GM23338 (cell line): Measurements from ENCODE around the gene CHD5. TPM values are rescaled to one million over a fixed set of nuclear protein-coding genes. Genes with fewer than 3 reads are reported as not detected.

Source experiments
- ATAC-seq: fragments of 200-7000 bp; cut with Tn5 transposase; 3 replicates; pipeline ENCODE4 v1.9.1; 2020
- DNase-seq: peaks from one replicate; pipeline ENCODE4 v3.0.0-alpha.2; 2015; ENCODE audit warnings: low spot score
- H2AFZ ChIP-seq: fragments of 200-600 bp; sonication (generic); 2 replicates; pipeline ENCODE4 v1.8.0; 2016; ENCODE audit warnings: antibody characterized with exemption, mild to moderate bottlenecking, moderate library complexity
- H3F3A ChIP-seq: fragments of 200-600 bp; sonication (generic); replicated peaks from 2 replicates; pipeline ENCODE4 v1.8.0; 2017; ENCODE audit warnings: antibody characterized with exemption, mixed run types, low read depth
- H3K27ac ChIP-seq: fragments of 200-600 bp; sonication (generic); 2 replicates; pipeline ENCODE4 v1.6.1; 2016; ENCODE audit warnings: low read depth
- H3K27me3 ChIP-seq: fragments of 200-600 bp; sonication (generic); 2 replicates; pipeline ENCODE4 v1.8.0; 2016; ENCODE audit warnings: mild to moderate bottlenecking, mixed run types, moderate library complexity; ENCODE audit not compliant: insufficient read depth
- H3K36me3 ChIP-seq: fragments of 200-600 bp; sonication (generic); 2 replicates; pipeline ENCODE4 v1.8.0; 2016; ENCODE audit warnings: mild to moderate bottlenecking; ENCODE audit not compliant: insufficient read depth
- H3K4me1 ChIP-seq: fragments of 200-600 bp; sonication (generic); 2 replicates; pipeline ENCODE4 v1.8.0; 2016; ENCODE audit warnings: mild to moderate bottlenecking, moderate library complexity; ENCODE audit not compliant: insufficient read depth
- H3K4me2 ChIP-seq: fragments of 200-600 bp; sonication (generic); 2 replicates; pipeline ENCODE4 v1.7.1; 2017; ENCODE audit warnings: mixed run types
- H3K4me3 ChIP-seq: fragments of 200-600 bp; sonication (generic); 2 replicates; pipeline ENCODE4 v1.6.1; 2016; ENCODE audit warnings: mixed run types
- H3K79me2 ChIP-seq: fragments of 200-600 bp; sonication (generic); replicated peaks from 2 replicates; pipeline ENCODE4 v1.8.0; 2017; ENCODE audit warnings: mild to moderate bottlenecking; ENCODE audit not compliant: insufficient read depth
- H3K9me2 ChIP-seq: fragments of 200-600 bp; sonication (generic); 2 replicates; pipeline ENCODE4 v1.8.0; 2017; ENCODE audit not compliant: insufficient read depth
- H4K20me1 ChIP-seq: fragments of 200-600 bp; sonication (generic); replicated peaks from 2 replicates; pipeline ENCODE4 v1.8.0; 2017; ENCODE audit warnings: mild to moderate bottlenecking; ENCODE audit not compliant: insufficient read depth
- H3K27ac Mint-ChIP-seq: 2 replicates; pipeline ENCODE4 v1.8.0; 2020; ENCODE audit warnings: inconsistent platforms, mild to moderate bottlenecking, moderate library complexity, mixed read lengths
- H3K27me3 Mint-ChIP-seq: 3 replicates; pipeline ENCODE4 v1.8.0; 2022; ENCODE audit warnings: low read depth, mild to moderate bottlenecking, moderate library complexity, mixed read lengths, inconsistent platforms; ENCODE audit not compliant: insufficient read depth, poor library complexity
- H3K36me3 Mint-ChIP-seq: 3 replicates; pipeline ENCODE4 v1.8.0; 2021; ENCODE audit warnings: low read depth, mild to moderate bottlenecking, inconsistent platforms, moderate library complexity, mixed read lengths
- H3K4me1 Mint-ChIP-seq: 3 replicates; pipeline ENCODE4 v1.8.0; 2020; ENCODE audit warnings: mild to moderate bottlenecking, inconsistent platforms, mixed read lengths
- H3K4me3 Mint-ChIP-seq: 3 replicates; pipeline ENCODE4 v1.8.0; 2021; ENCODE audit warnings: moderate library complexity, mild to moderate bottlenecking, inconsistent platforms, mixed read lengths
- H3K9me3 Mint-ChIP-seq: 3 replicates; pipeline ENCODE4 v1.8.0; 2020; ENCODE audit warnings: moderate library complexity, mild to moderate bottlenecking, inconsistent platforms, mixed read lengths
- CREB1 ChIP-seq: fragments of 250-450 bp; sonication (Bioruptor Pico); IDR thresholded peaks from 2 replicates; pipeline ENCODE4 v1.5.0; 2020; ENCODE audit warnings: low read depth, mild to moderate bottlenecking, moderate library complexity
- CTCF ChIP-seq, 2 experiments: fragments of 200-600 bp in 1 of 2; sonication (generic) in 1 of 2; conservative IDR thresholded peaks; 2 replicates each; pipeline versions ENCODE4 v1.5.1 to v1.6.1; 2016 to 2017; ENCODE audit warnings: antibody characterized with exemption in 2 of 2, low read depth in 2 of 2, mild to moderate bottlenecking in 2 of 2, moderate library complexity in 1 of 2
- ETS1 ChIP-seq: IDR thresholded peaks from 2 replicates; pipeline ENCODE4 v1.6.1; 2016; ENCODE audit warnings: antibody characterized with exemption
- EZH2 ChIP-seq: fragments of 200-600 bp; sonication (generic); IDR thresholded peaks from one replicate; pipeline ENCODE4 v1.8.0; 2017; ENCODE audit warnings: antibody characterized with exemption, mild to moderate bottlenecking, low read depth; ENCODE audit not compliant: unreplicated experiment
- EZH2phosphoT487 ChIP-seq: fragments of 200-600 bp; sonication (generic); IDR thresholded peaks from one replicate; pipeline ENCODE4 v1.8.1; 2018; ENCODE audit warnings: antibody characterized with exemption; ENCODE audit not compliant: unreplicated experiment
- JUNB ChIP-seq: IDR thresholded peaks from one replicate; pipeline ENCODE4 v1.6.1; 2016; ENCODE audit warnings: antibody characterized with exemption; ENCODE audit not compliant: unreplicated experiment
- NANOG ChIP-seq: IDR thresholded peaks from 2 replicates; pipeline ENCODE4 v1.6.1; 2016; ENCODE audit warnings: antibody characterized with exemption, borderline replicate concordance
- POLR2AphosphoS5 ChIP-seq: IDR thresholded peaks from 2 replicates; pipeline ENCODE4 v1.6.1; 2016; ENCODE audit warnings: antibody characterized with exemption, low read depth
- REST ChIP-seq: IDR thresholded peaks from one replicate; pipeline ENCODE4 v1.6.1; 2018; ENCODE audit warnings: antibody characterized with exemption; ENCODE audit not compliant: unreplicated experiment
- STAT1 ChIP-seq: IDR thresholded peaks from one replicate; pipeline ENCODE4 v1.6.1; 2016; ENCODE audit warnings: antibody characterized with exemption; ENCODE audit not compliant: unreplicated experiment
- ZNF114 ChIP-seq: fragments of 250-450 bp; sonication (Bioruptor Pico); IDR thresholded peaks from 2 replicates; pipeline ENCODE4 v1.5.0; 2020; ENCODE audit warnings: mild to moderate bottlenecking, moderate library complexity
- ZNF331 ChIP-seq: fragments of 250-450 bp; sonication (Bioruptor Pico); IDR thresholded peaks from 2 replicates; pipeline ENCODE4 v1.5.0; 2020; ENCODE audit warnings: low read depth, mild to moderate bottlenecking, moderate library complexity
- ZNF462 ChIP-seq: fragments of 250-450 bp; sonication (Bioruptor Pico); IDR thresholded peaks from 2 replicates; pipeline ENCODE4 v1.5.0; 2020; ENCODE audit warnings: mild to moderate bottlenecking, moderate library complexity
- polyA plus RNA-seq: library from polyadenylated mRNA; unstranded; fragments of >200 nt; fragmentation: Nextera tagmentation; extraction: Ambion mirVana; gene quantifications from 2 replicates; pipeline ENCODE4 v1.2.1, GENCODE V29; 2016
- total RNA-seq: library from RNA; depleted of rRNA; stranded (reverse); fragments of >200 nt; shearing (Covaris generic); gene quantifications from 2 replicates; pipeline ENCODE4 v1.2.3, GENCODE V29; 2014

The CHD5 gene
- total and polyA plus RNA-seq, 2 experiments from 2014 or later: 0.32 to 1.0 TPM

- Histone ChIP-seq H3F3A (no peaks in the 10 kb centered on the region), H3K4me1 (no peaks in the 10 kb centered on the region), H3K9me2 (no peaks in the 10 kb centered on the region), H2AFZ (no peak overlapping the region), H3K27ac (no peak overlapping the region), H4K20me1 (no peaks in the 10 kb centered on the region), H3K79me2 (no peaks in the 10 kb centered on the region), H3K4me2 (no peak overlapping the region), H3K36me3 (no peaks in the 10 kb centered on the region), H3K27me3 (no peaks in the 10 kb centered on the region), H3K4me3 (no peak overlapping the region)
- Mint-ChIP-seq H3K36me3 (no peaks in the 10 kb centered on the region), H3K27me3 (peaks cover 9% of the 10 kb centered on the region), H3K4me3 (no peak overlapping the region), H3K27ac (no peak overlapping the region), H3K9me3 (peaks cover under 1% of the 10 kb centered on the region; the same call in 1 of the 3 replicates), H3K4me1 (no peaks in the 10 kb centered on the region)
- TF ChIP-seq ZNF462 (no peak), REST (no peak), CTCF (conservative IDR thresholded peaks at IDR 0.05; ENCODE audit: low read depth in 2 of 2) (no peak), EZH2phosphoT487 (no peak), ZNF114 (no peak), CREB1 (CRISPR knock-in tag) (no peak), POLR2AphosphoS5 (no peak), NANOG (no peak), ZNF331 (CRISPR knock-in tag) (no peak), STAT1 (no peak), JUNB (no peak), ETS1 (no peak), EZH2 (no peak)
- DNase-seq (no peak), ATAC-seq (no peak)
Observed at GRCh38 chr1:6111571-6111970, 68.5 kb downstream of the CHD5 start.
